H9 (cell line): Measurements from ENCODE around the gene ZNF429. TPM values are rescaled to one million over a fixed set of nuclear protein-coding genes. Genes with fewer than 3 reads are reported as not detected.

Source experiments
- DNase-seq: peaks from one replicate; pipeline ENCODE4 v3.0.0-alpha.2; 2017
- H2AFZ ChIP-seq: one replicate; pipeline ENCODE4 v1.6.1; 2013; ENCODE audit warnings: mild to moderate bottlenecking, low read length, control low read depth, moderate library complexity
- H2AK5ac ChIP-seq: 2 replicates; pipeline ENCODE4 v1.6.1; 2013; ENCODE audit warnings: low read length, control low read depth, mixed read lengths; ENCODE audit not compliant: insufficient read length
- H2BK120ac ChIP-seq: one replicate; pipeline ENCODE4 v1.6.1; 2013; ENCODE audit warnings: low read depth, mild to moderate bottlenecking, low read length, control low read depth, inconsistent platforms; ENCODE audit not compliant: poor library complexity, severe bottlenecking
- H2BK12ac ChIP-seq: 2 replicates; pipeline ENCODE4 v1.6.1; 2013; ENCODE audit warnings: low read length, control low read depth, mixed read lengths, low read depth; ENCODE audit not compliant: insufficient read length
- H2BK15ac ChIP-seq: 2 replicates; pipeline ENCODE4 v1.6.1; 2013; ENCODE audit warnings: low read depth, low read length, control low read depth
- H2BK20ac ChIP-seq: one replicate; pipeline ENCODE4 v1.6.1; 2013; ENCODE audit warnings: low read depth, mild to moderate bottlenecking, low read length, control low read depth, inconsistent platforms; ENCODE audit not compliant: poor library complexity, severe bottlenecking
- H2BK5ac ChIP-seq: 2 replicates; pipeline ENCODE4 v1.6.1; 2013; ENCODE audit warnings: low read length, control low read depth, mixed read lengths; ENCODE audit not compliant: insufficient read length
- H3K14ac ChIP-seq: 2 replicates; pipeline ENCODE4 v1.6.1; 2013; ENCODE audit warnings: low read length, control low read depth; ENCODE audit not compliant: insufficient read depth
- H3K18ac ChIP-seq: 2 replicates; pipeline ENCODE4 v1.6.1; 2013; ENCODE audit warnings: low read depth, mild to moderate bottlenecking, mixed read lengths, low read length, control low read depth; ENCODE audit not compliant: insufficient read length
- H3K23ac ChIP-seq: 2 replicates; pipeline ENCODE4 v1.6.1; 2013; ENCODE audit warnings: low read length, control low read depth, mixed read lengths, low read depth; ENCODE audit not compliant: insufficient read length
- H3K23me2 ChIP-seq: 2 replicates; pipeline ENCODE4 v1.6.1; 2013; ENCODE audit warnings: low read depth, mild to moderate bottlenecking, mixed read lengths, low read length, control low read depth; ENCODE audit not compliant: insufficient read length, poor library complexity, severe bottlenecking
- H3K27ac ChIP-seq: 2 replicates; pipeline ENCODE4 v1.5.1; 2013; ENCODE audit warnings: low read length, control low read depth, mixed read lengths, low read depth; ENCODE audit not compliant: insufficient read length
- H3K27me3 ChIP-seq: 2 replicates; pipeline ENCODE4 v1.6.1; 2013; ENCODE audit warnings: low read length, control low read depth, inconsistent platforms; ENCODE audit not compliant: insufficient read depth
- H3K4ac ChIP-seq: 2 replicates; pipeline ENCODE4 v1.6.1; 2013; ENCODE audit warnings: low read depth, mild to moderate bottlenecking, control low read depth, inconsistent platforms, low read length, moderate library complexity
- H3K4me1 ChIP-seq: 2 replicates; pipeline ENCODE4 v1.6.1; 2013; ENCODE audit warnings: low read length, control low read depth, inconsistent platforms; ENCODE audit not compliant: insufficient read depth
- H3K4me2 ChIP-seq: 2 replicates; pipeline ENCODE4 v1.6.1; 2013; ENCODE audit warnings: low read length, control low read depth, mixed read lengths; ENCODE audit not compliant: insufficient read length, insufficient read depth
- H3K56ac ChIP-seq: 2 replicates; pipeline ENCODE4 v1.6.1; 2013; ENCODE audit warnings: low read depth, mild to moderate bottlenecking, mixed read lengths, low read length, control low read depth; ENCODE audit not compliant: insufficient read length
- H3K79me1 ChIP-seq: 2 replicates; pipeline ENCODE4 v1.6.1; 2013; ENCODE audit warnings: low read depth, mild to moderate bottlenecking, moderate library complexity, low read length, control low read depth, inconsistent platforms; ENCODE audit not compliant: insufficient read depth, poor library complexity, severe bottlenecking
- H3K79me2 ChIP-seq: 2 replicates; pipeline ENCODE4 v1.6.1; 2013; ENCODE audit warnings: low read length, control low read depth, inconsistent platforms; ENCODE audit not compliant: insufficient read depth
- H3K9ac ChIP-seq: 2 replicates; pipeline ENCODE4 v1.6.1; 2013; ENCODE audit warnings: low read length, control low read depth, mixed read lengths; ENCODE audit not compliant: insufficient read length; ENCODE audit errors: extremely low read depth
- H3K9me3 ChIP-seq: one replicate; pipeline ENCODE4 v1.6.1; 2013; ENCODE audit warnings: low read depth, low read length, inconsistent platforms; ENCODE audit not compliant: control insufficient read depth
- H3T11ph ChIP-seq: one replicate; pipeline ENCODE4 v1.6.1; 2013; ENCODE audit warnings: mild to moderate bottlenecking, low read length, control low read depth, inconsistent platforms
- H4K20me1 ChIP-seq: one replicate; pipeline ENCODE4 v1.6.1; 2013; ENCODE audit not compliant: control insufficient read depth, insufficient read length, insufficient read depth
- H4K5ac ChIP-seq: 2 replicates; pipeline ENCODE4 v1.6.1; 2013; ENCODE audit warnings: low read depth, mild to moderate bottlenecking, mixed read lengths, low read length, control low read depth; ENCODE audit not compliant: insufficient read length
- H4K8ac ChIP-seq: replicated peaks from 2 replicates; pipeline ENCODE4 v1.6.1; 2013; ENCODE audit warnings: low read length, control low read depth, mixed read lengths, low read depth; ENCODE audit not compliant: insufficient read length
- H4K91ac ChIP-seq: 2 replicates; pipeline ENCODE4 v1.6.1; 2013; ENCODE audit warnings: low read depth, mild to moderate bottlenecking, moderate library complexity, mixed read lengths, low read length, control low read depth; ENCODE audit not compliant: insufficient read length
- H3K27ac Mint-ChIP-seq, 3 experiments: 2 replicates in 2 of 3; 3 replicates in 1 of 3; pipeline ENCODE4 v1.8.0; 2020 to 2021; ENCODE audit warnings: mixed read lengths in 3 of 3, mild to moderate bottlenecking in 1 of 3, moderate library complexity in 1 of 3
- H3K27me3 Mint-ChIP-seq: 2 replicates; pipeline ENCODE4 v1.8.0; 2021; ENCODE audit warnings: low read depth, mild to moderate bottlenecking, moderate library complexity, mixed read lengths
- H3K36me3 Mint-ChIP-seq, 3 experiments: 2 replicates in 2 of 3; 3 replicates in 1 of 3; pipeline ENCODE4 v1.8.0; 2020 to 2021; ENCODE audit warnings: low read depth in 3 of 3, mixed read lengths in 3 of 3; ENCODE audit not compliant: insufficient read depth in 1 of 3
- H3K4me1 Mint-ChIP-seq, 2 experiments: 2 replicates each; pipeline ENCODE4 v1.8.0; 2020; ENCODE audit warnings: mixed read lengths in 2 of 2
- H3K4me3 Mint-ChIP-seq, 2 experiments: 2 replicates in 1 of 2; 3 replicates in 1 of 2; pipeline ENCODE4 v1.8.0; 2020 to 2021; ENCODE audit warnings: mild to moderate bottlenecking in 2 of 2, mixed read lengths in 2 of 2, moderate library complexity in 1 of 2
- H3K9me3 Mint-ChIP-seq, 2 experiments: 2 replicates in 1 of 2; 3 replicates in 1 of 2; pipeline ENCODE4 v1.8.0; 2020; ENCODE audit warnings: mild to moderate bottlenecking in 2 of 2, mixed read lengths in 2 of 2, moderate library complexity in 1 of 2
- CTCF ChIP-seq: fragments of 200-600 bp; sonication (generic); conservative IDR thresholded peaks from 3 replicates; pipeline ENCODE4 v1.8.0; 2021; ENCODE audit warnings: antibody characterized with exemption, mild to moderate bottlenecking
- WGBS: extraction: QIAGEN DNeasy Blood & Tissue Kit; methylation state at CpG from one replicate; pipeline ENCODE4 v1.1.7; 2013; ENCODE audit warnings: missing lambda C conversion rate, low lambda C conversion rate, mixed read lengths; ENCODE audit not compliant: insufficient read length; ENCODE audit errors: extremely low coverage; 5-methylcytosine and 5-hydroxymethylcytosine counted together
- total RNA-seq: library from RNA; stranded (reverse); gene quantifications from 2 replicates; pipeline ENCODE4 v1.2.1, GENCODE V29; 2021

ZNF429 gene
- total RNA-seq, 1 experiment from 2014 or later: 11.2 TPM

GRCh38 chr19:21463449-21464105 is 41.8 kb upstream of the ZNF429 start:
- Histone ChIP-seq H3K9ac (peak overlapping the region; percentile 94), H3K14ac (peak overlapping the region; percentile 96), H3K23ac (no peak overlapping the region), H3K9me3 (no peaks in the 10 kb centered on the region), H2BK12ac (no peak overlapping the region), H2BK5ac (no peak overlapping the region), H3K18ac (peak overlapping the region; percentile 88), H3K4me2 (peak overlapping the region; percentile 21), H3K56ac (no peak overlapping the region), H4K5ac (no peak overlapping the region), H3K4ac (no peak overlapping the region), H4K91ac (no peak overlapping the region), H2AFZ (no peak overlapping the region), H2AK5ac (no peak overlapping the region), H4K8ac (no peak overlapping the region), H2BK20ac (no peak overlapping the region), H3T11ph (no peak overlapping the region), H3K79me1 (no peaks in the 10 kb centered on the region), H3K4me1 (no peaks in the 10 kb centered on the region), H2BK120ac (no peak overlapping the region), H3K27me3 (no peaks in the 10 kb centered on the region), H3K23me2 (no peaks in the 10 kb centered on the region), H4K20me1 (no peaks in the 10 kb centered on the region), H3K79me2 (peaks cover 4% of the 10 kb centered on the region; the same call in 1 of the 2 replicates), H2BK15ac (no peak overlapping the region), H3K27ac (no peak overlapping the region)
- no peak for TF ChIP-seq CTCF
- no peaks in the 10 kb centered on the region for H3K27me3 Mint-ChIP-seq
- H3K9me3 Mint-ChIP-seq: peaks cover 11 to 32% of the 10 kb centered on the region in 2 experiments
- DNase-seq: peak; percentile 95
- peak overlapping the region; percentile 99 to 100 for H3K4me3 Mint-ChIP-seq
- H3K4me1 Mint-ChIP-seq: peaks cover 9 to 11% of the 10 kb centered on the region in 2 experiments
- no CpG with 5 or more reads among the region's 38 CpGs for WGBS
- H3K27ac Mint-ChIP-seq: peak overlapping the region; percentile 97 to 100 (median 100)
- H3K36me3 Mint-ChIP-seq: peaks cover 26 to 35% (median 32%) of the 10 kb centered on the region in 3 experiments
